ENCODE measurements around the gene DNLZ.

GRCh38 chr9:136339173-136339957 lies 24.2 kb downstream of the DNLZ start:
- TF ChIP-seq CTCF (IDR thresholded peaks at IDR 0.05) (peak; percentile 77), EZH2 (IDR thresholded peaks at IDR 0.05; ENCODE audit: borderline replicate concordance, insufficient read depth, low read depth, low read length, poor library complexity, severe bottlenecking) (no peak)
